Measurements from ENCODE around the gene HPCAL1. TPM values are rescaled to one million over a fixed set of nuclear protein-coding genes. Genes with fewer than 3 reads are reported as not detected.

Gene HPCAL1
- total and polyA plus RNA-seq, 2 donors (not counting 3 experiments of a cell fraction or from before 2014, with no cell fraction given), result 56.5 to 77.4 TPM

DNA sequence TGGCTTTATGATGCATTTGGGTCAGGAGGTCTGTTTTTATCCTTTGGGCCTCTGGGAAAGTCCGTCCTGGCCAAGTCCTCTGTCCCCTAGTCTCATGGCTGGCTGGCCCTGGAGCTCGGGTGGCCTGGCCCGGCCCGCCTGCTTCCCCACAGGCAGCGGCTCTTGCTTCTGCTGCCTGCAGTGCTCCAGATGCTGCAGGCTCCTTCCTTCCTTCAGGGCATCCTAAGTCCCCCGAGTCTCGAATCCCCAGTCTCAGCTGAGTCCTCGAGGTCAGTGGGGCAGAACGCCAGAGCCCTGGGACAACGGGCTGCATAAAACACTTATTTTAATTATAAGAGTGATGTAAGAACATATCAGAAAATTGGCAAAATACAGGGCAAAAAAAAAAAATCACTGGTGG is 71.2 kb downstream of the HPCAL1 start:
- Histone ChIP-seq H3K36me3 (ENCODE audit: control insufficient read depth in 2 of 2, extremely low read depth in 1 of 2, insufficient read depth in 2 of 2, low read length in 2 of 2) (no peaks in the 10 kb centered on the region), H3K4me2 (ENCODE audit: insufficient read depth, low read length) (no peak overlapping the region), H3K27ac (ENCODE audit: insufficient read depth, low read depth, low read length) (no peak overlapping the region), H3K9me1 (replicated peaks; ENCODE audit: control insufficient read depth, extremely low read depth, insufficient read depth, low read length) (no peaks in the 10 kb centered on the region), H2AFZ (ENCODE audit: low read depth, low read length) (no peak overlapping the region), H3K27me3 (ENCODE audit: control insufficient read depth in 2 of 2, insufficient read depth in 2 of 2, low read length in 2 of 2) (no peaks in the 10 kb centered on the region), H3K9ac (replicated peaks; ENCODE audit: extremely low read depth, insufficient read depth, low read length) (no peak overlapping the region), H3K79me2 (ENCODE audit: control insufficient read depth, insufficient read depth, low read length) (peaks cover 29% of the 10 kb centered on the region), H3K4me3 (replicated peaks in 1 of 3; ENCODE audit: insufficient read depth in 1 of 3, low read depth in 1 of 3, low read length in 3 of 3) (no peak overlapping the region), H4K20me1 (replicated peaks; ENCODE audit: control insufficient read depth, extremely low read depth, insufficient read depth, low read length) (no peaks in the 10 kb centered on the region), H3K9me3 (replicated peaks; ENCODE audit: control insufficient read depth, insufficient read depth, low read length) (no peaks in the 10 kb centered on the region), H3K4me1 (ENCODE audit: control insufficient read depth, extremely low read depth, insufficient read depth, low read length) (no peaks in the 10 kb centered on the region)
- no TSS peak for BruUV-seq (replicated peaks)
- ChIA-PET CTCF (interaction anchor here (1.5 kb wide), 1 partner anchor 29 kb away, joined by 5 read pairs; no protein-coding TSS in a partner anchor), POLR2A (no interaction called here)
- FAIRE-seq (no peak), DNase-seq (ENCODE audit: low read depth, low spot score) (no peak)
- intact Hi-C loops (cut with micrococcal nuclease), result no loop called here
- dilution Hi-C loops (cut with MboI; ENCODE audit: extremely low pct_ligation_motif_present, low sequenced_read_pairs), result no loop called here
- TF ChIP-seq POLR2AphosphoS5 (IDR thresholded peaks at IDR 0.05; ENCODE audit: insufficient read depth, low read depth, low read length) (no peak), GATA2 (IDR thresholded peaks at IDR 0.05; ENCODE audit: insufficient read depth, insufficient read length, low read depth, low read length) (no peak), POLR2A (IDR thresholded peaks at IDR 0.05; ENCODE audit: low read depth, low read length) (no peak)
- TF ChIP-seq, protein P1, sequence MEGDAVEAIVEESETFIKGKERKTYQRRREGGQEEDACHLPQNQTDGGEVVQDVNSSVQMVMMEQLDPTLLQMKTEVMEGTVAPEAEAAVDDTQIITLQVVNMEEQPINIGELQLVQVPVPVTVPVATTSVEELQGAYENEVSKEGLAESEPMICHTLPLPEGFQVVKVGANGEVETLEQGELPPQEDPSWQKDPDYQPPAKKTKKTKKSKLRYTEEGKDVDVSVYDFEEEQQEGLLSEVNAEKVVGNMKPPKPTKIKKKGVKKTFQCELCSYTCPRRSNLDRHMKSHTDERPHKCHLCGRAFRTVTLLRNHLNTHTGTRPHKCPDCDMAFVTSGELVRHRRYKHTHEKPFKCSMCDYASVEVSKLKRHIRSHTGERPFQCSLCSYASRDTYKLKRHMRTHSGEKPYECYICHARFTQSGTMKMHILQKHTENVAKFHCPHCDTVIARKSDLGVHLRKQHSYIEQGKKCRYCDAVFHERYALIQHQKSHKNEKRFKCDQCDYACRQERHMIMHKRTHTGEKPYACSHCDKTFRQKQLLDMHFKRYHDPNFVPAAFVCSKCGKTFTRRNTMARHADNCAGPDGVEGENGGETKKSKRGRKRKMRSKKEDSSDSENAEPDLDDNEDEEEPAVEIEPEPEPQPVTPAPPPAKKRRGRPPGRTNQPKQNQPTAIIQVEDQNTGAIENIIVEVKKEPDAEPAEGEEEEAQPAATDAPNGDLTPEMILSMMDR (IDR thresholded peaks at IDR 0.05; ENCODE audit: extremely low read depth in 1 of 2, insufficient read depth in 1 of 2, low read depth in 1 of 2, low read length in 2 of 2), result no peak

DNA sequence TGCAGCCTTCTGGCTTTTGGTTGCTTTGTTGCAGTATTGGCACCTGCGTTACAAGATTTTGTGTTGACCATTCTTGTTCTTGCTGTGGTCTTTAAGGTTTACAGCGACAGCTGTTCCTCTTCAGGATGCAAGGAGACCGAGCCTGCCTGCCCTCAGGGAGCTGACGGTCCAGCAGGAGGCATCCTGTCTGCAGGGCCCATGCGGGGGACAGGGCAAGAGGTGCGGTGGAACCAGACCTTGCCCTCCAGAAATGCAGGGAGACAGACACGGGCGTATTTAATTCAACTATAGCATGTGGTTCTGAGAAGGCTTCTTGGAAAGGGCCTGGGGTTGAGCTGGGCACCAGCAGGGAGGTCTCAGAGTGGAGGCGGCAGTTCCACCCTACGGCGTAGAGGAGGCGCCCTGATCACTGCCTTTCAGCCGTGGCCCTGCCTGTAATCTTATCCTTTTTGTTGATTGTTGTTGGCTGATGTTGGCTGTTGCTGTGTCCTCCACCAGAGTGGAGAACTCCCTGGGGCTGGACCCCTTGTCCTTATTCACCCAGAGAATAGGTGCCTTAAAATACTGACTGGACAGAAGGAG is 71.7 kb downstream of the HPCAL1 start:
- H3K9me3 ChIP-seq (replicated peaks; ENCODE audit: control insufficient read depth, insufficient read depth, low read length), result no peaks in the 10 kb centered on the region
- POLR2A ChIA-PET, result no interaction called here
- no peaks in the 10 kb centered on the region for H3K4me1 ChIP-seq (ENCODE audit: control insufficient read depth, extremely low read depth, insufficient read depth, low read length)
- dilution Hi-C loops (cut with MboI; ENCODE audit: extremely low pct_ligation_motif_present, low sequenced_read_pairs) (no loop called here), intact Hi-C loops (cut with micrococcal nuclease) (no loop called here)
- H3K4me2 ChIP-seq (ENCODE audit: insufficient read depth, low read length), result no peak overlapping the region
- BruUV-seq (replicated peaks), result no TSS peak
- no peaks in the 10 kb centered on the region for H3K36me3 ChIP-seq (ENCODE audit: control insufficient read depth in 2 of 2, extremely low read depth in 1 of 2, insufficient read depth in 2 of 2, low read length in 2 of 2)
- H3K79me2 ChIP-seq (ENCODE audit: control insufficient read depth, insufficient read depth, low read length), result peaks cover 30% of the 10 kb centered on the region
- TF ChIP-seq FOS (IDR thresholded peaks at IDR 0.05; ENCODE audit: borderline replicate concordance, insufficient read depth, low read length), result no peak
- no peak for TF ChIP-seq MYC (IDR thresholded peaks at IDR 0.05; ENCODE audit: low read depth, low read length)
- no peak for TF ChIP-seq POLR2A (IDR thresholded peaks at IDR 0.05; ENCODE audit: low read depth, low read length)
- no peak for TF ChIP-seq POLR2AphosphoS5 (IDR thresholded peaks at IDR 0.05; ENCODE audit: insufficient read depth, low read depth, low read length)
- TF ChIP-seq JUN (IDR thresholded peaks at IDR 0.05; ENCODE audit: borderline replicate concordance, insufficient read depth, insufficient read length, low read depth), result no peak
- TF ChIP-seq, protein P1 (IDR thresholded peaks at IDR 0.05; ENCODE audit: extremely low read depth in 1 of 2, insufficient read depth in 1 of 2, low read depth in 1 of 2, low read length in 2 of 2), result no peak
- TF ChIP-seq, protein P2, sequence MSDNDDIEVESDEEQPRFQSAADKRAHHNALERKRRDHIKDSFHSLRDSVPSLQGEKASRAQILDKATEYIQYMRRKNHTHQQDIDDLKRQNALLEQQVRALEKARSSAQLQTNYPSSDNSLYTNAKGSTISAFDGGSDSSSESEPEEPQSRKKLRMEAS (IDR thresholded peaks at IDR 0.05; ENCODE audit: insufficient read depth, insufficient read length), result no peak
- TF ChIP-seq GATA2 (IDR thresholded peaks at IDR 0.05; ENCODE audit: insufficient read depth, insufficient read length, low read depth, low read length), result no peak
- TF ChIP-seq EZH2 (IDR thresholded peaks at IDR 0.05; ENCODE audit: borderline replicate concordance, low read depth, low read length, severe bottlenecking), result no peak
- H2AFZ ChIP-seq (ENCODE audit: low read depth, low read length), result no peak overlapping the region
- H3K9ac ChIP-seq (replicated peaks; ENCODE audit: extremely low read depth, insufficient read depth, low read length), result no peak overlapping the region
- H3K27me3 ChIP-seq (ENCODE audit: control insufficient read depth in 2 of 2, insufficient read depth in 2 of 2, low read length in 2 of 2), result no peaks in the 10 kb centered on the region
- H3K9me1 ChIP-seq (replicated peaks; ENCODE audit: control insufficient read depth, extremely low read depth, insufficient read depth, low read length), result no peaks in the 10 kb centered on the region
- H4K20me1 ChIP-seq (replicated peaks; ENCODE audit: control insufficient read depth, extremely low read depth, insufficient read depth, low read length), result no peaks in the 10 kb centered on the region
- DNase-seq (ENCODE audit: low read depth, low spot score) (no peak), FAIRE-seq (no peak)
- H3K4me3 ChIP-seq (replicated peaks in 1 of 3; ENCODE audit: insufficient read depth in 1 of 3, low read depth in 1 of 3, low read length in 3 of 3), result no peak overlapping the region
- no peak overlapping the region for H3K27ac ChIP-seq (ENCODE audit: insufficient read depth, low read depth, low read length)
- CTCF ChIA-PET, result interaction anchor here (1.5 kb wide), 1 partner anchor 28 kb away, joined by 5 read pairs; no protein-coding TSS in a partner anchor

All from endothelial cell of umbilical vein (primary cell).